Retinal pigment epithelial cell (primary cell): Measurements from ENCODE around the gene NKIRAS1.
A peak's percentile ranks its signal among the peaks of the same experiment; 100 is the strongest.

Experiments
- DNase-seq: peaks from one replicate; pipeline ENCODE4 v3.0.0-alpha.2; 2010; ENCODE audit warnings: low read depth
- H3K4me3 ChIP-seq: 2 replicates; pipeline ENCODE4 v1.5.1; 2011; ENCODE audit warnings: mild to moderate bottlenecking, low read length, control low read depth, moderate library complexity
- TF ChIP-seq, protein P1 (sequence below): conservative IDR thresholded peaks from 2 replicates; pipeline ENCODE4 v1.5.1; 2011; ENCODE audit warnings: low read depth, low read length, control low read depth, inconsistent platforms

Gene NKIRAS1

DNA sequence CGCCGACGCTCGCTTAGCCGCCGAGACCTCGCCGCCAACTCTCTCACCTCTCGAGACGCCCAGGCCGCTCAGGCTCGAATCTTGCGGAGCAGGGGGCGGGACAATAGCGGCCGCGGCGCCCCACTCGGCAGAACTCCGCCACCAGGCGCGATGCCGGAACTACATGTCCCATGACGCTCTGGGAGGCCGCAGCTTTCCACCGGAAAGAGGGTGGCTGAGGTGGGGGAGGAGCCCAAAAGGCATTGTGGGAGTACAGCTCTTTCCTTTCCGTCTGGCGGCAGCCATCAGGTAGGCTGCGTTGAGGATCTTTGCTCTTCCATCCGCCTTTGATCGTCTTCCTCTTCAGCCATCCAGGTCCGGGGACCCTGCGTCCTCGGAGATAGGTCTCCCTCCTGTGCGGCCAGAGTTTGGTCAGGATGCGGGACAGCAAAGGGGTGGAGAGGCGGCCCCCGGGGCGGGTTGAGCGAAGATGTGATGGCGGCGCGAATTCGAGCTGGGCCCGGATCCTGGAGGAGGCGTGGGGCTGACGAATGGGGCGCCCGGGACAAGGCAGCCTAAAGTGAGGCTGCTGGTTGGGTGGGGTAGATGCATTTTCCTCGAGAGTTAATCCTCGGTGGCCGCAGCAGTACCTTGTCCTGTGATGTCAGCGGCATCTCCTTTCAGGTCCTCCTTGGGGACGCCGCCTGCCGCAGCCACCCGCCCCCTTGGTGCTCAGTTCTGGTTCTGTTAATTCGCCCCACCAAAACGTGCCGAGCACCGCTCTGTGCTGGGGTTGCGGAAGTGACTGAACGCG is at the start of gene NKIRAS1, which contains the start of gene RPL15:
NKIRAS1 (minus strand) TSS at position 105 of the 793 bp plus-strand sequence. CDS start 6,086 bp downstream, outside the sequence.
RPL15 (plus strand) TSS at position 247 of the 793 bp plus-strand sequence. CDS start 728 bp downstream, outside the sequence.
- H3K4me3 ChIP-seq, result peak within 1 kb of the TSS; percentile 72
- peak; percentile 86 for DNase-seq
- TF ChIP-seq, protein P1, sequence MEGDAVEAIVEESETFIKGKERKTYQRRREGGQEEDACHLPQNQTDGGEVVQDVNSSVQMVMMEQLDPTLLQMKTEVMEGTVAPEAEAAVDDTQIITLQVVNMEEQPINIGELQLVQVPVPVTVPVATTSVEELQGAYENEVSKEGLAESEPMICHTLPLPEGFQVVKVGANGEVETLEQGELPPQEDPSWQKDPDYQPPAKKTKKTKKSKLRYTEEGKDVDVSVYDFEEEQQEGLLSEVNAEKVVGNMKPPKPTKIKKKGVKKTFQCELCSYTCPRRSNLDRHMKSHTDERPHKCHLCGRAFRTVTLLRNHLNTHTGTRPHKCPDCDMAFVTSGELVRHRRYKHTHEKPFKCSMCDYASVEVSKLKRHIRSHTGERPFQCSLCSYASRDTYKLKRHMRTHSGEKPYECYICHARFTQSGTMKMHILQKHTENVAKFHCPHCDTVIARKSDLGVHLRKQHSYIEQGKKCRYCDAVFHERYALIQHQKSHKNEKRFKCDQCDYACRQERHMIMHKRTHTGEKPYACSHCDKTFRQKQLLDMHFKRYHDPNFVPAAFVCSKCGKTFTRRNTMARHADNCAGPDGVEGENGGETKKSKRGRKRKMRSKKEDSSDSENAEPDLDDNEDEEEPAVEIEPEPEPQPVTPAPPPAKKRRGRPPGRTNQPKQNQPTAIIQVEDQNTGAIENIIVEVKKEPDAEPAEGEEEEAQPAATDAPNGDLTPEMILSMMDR, result peak; percentile 39

DNA sequence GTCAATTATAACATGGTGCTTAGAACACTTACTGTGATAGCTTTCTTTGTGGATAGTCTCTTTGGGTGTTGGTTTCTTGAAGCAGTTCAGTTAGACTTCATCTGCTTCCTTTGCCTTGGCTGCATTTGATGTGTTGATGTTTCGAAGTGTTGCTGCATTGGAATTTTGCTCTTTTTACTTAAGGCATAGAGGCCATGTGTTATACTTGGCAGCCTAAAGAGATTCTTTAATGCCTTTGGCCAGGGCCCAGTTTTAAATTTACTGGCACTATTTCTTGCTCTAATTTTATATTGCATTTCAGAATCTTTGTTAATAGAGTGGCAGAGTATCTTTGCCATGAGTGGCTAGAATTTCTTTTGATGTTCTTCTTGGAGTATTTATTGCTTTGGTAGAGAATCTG is 49.5 kb upstream of the NKIRAS1 start:
- DNase-seq, result peak; percentile 46
- TF ChIP-seq, protein P1, result no peak
- no peak overlapping the region for H3K4me3 ChIP-seq

DNA sequence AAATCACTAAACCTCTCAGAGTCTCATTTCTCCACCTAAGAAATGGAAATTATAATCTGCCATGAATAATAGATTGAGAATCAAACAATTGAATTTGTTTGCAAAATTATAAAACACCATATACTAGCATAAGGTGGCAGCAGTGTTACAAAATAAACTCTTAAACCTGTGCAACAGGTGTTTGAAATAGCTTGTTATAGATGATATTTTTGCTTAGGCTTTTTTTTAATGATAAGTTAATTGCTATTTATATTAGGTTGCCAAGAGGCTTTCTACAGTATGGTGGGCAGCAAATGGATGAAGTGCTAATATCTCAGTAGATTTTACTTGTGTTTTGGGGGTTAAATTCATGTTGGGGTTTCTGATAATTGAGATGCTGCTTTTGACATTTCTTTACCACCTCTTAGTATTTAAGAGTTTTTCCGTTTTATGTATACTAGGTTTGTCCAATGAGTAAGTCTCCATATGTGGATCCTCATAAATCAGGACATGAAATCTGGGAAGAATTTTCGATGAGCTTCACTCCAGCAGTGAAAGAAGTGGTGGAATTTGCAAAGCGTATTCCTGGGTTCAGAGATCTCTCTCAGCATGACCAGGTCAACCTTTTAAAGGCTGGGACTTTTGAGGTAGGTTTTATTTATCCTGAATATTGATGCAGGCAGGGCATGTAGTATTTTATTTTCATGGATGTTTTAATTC is 47.9 kb upstream of the NKIRAS1 start:
- TF ChIP-seq, protein P1, result no peak
- no peak for DNase-seq
- H3K4me3 ChIP-seq, result no peak overlapping the region

DNA sequence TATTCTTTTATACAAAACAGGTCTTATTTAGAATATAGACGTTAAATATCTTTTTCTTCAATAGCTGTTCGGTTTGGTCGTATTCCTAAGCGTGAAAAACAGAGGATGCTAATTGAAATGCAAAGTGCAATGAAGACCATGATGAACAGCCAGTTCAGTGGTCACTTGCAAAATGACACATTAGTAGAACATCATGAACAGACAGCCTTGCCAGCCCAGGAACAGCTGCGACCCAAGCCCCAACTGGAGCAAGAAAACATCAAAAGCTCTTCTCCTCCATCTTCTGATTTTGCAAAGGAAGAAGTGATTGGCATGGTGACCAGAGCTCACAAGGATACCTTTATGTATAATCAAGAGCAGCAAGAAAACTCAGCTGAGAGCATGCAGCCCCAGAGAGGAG is 45.1 kb upstream of the NKIRAS1 start:
- no peak overlapping the region for H3K4me3 ChIP-seq
- TF ChIP-seq, protein P1, result no peak
- no peak for DNase-seq

DNA sequence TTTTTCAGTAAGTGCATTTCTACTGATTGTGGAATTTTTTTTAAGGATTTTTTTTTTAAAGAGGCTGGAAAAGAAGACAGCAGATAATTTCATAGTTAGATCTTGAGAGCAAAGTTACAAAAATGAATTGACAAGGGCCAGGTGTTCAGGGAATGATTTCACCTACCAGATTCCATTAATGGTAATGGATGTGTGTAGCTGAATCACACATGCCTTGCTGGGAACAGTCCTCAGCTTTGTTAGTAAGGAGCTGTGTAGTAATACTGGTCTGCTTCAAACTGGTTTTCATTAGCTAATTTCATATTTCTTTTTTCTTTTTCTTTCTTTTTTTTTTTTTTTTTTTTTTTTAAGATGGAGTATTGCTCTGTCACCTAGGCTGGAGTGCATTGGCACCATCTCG is 44.3 kb upstream of the NKIRAS1 start:
- TF ChIP-seq, protein P1, result no peak
- no peak for DNase-seq
- no peak overlapping the region for H3K4me3 ChIP-seq

DNA sequence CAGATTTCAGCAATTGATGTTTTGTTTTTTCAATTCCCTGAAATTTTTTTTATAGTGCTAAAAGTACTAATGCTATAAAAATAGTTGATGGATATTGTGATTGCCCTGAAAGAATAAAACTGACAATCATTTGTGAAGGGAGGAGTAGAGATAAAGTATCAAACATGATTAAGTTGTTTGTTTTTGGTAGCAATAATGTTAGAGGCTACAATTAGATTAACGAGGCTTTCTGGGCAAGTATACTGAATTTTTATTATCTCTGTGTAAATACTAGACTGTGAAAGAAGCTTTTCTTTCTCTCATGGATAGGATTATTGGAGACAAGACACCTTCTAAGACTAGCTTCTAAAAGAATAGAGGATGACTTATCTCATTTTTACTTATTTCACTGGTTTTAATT is 43.9 kb upstream of the NKIRAS1 start:
- DNase-seq, result no peak
- TF ChIP-seq, protein P1, result no peak
- no peak overlapping the region for H3K4me3 ChIP-seq
